ENCODE data around the gene NLRP6. TPM values are rescaled to one million over a fixed set of nuclear protein-coding genes. Genes with fewer than 3 reads are reported as not detected.
A peak's percentile ranks its signal among the peaks of the same experiment; 100 is the strongest.
"Not testable (repeated sequence)": the region's sequence is repeated elsewhere in the genome, so short reads cannot be mapped to it uniquely, and the experiment has no call there.

Gene NLRP6
- total RNA-seq, 2 donors from 2014 or later, result not detected

- Histone ChIP-seq H3K27ac (ENCODE audit: low read depth, low read length) (no peak overlapping the region), H3K4me1 (ENCODE audit: control insufficient read depth, insufficient read depth, low read length) (peaks cover 13% of the 10 kb centered on the region), H3K27me3 (ENCODE audit: control insufficient read depth, insufficient read depth, low read length, poor library complexity, severe bottlenecking) (no peaks in the 10 kb centered on the region), H3K9me3 (ENCODE audit: control insufficient read depth, low read length) (no peaks in the 10 kb centered on the region), H3K9ac (ENCODE audit: extremely low read depth, low read length, poor library complexity, severe bottlenecking) (peak overlapping the region; percentile 95), H3K4me3 (ENCODE audit: low read length) (peak overlapping the region; percentile 100), H3K36me3 (ENCODE audit: control insufficient read depth, insufficient read depth, low read length) (peaks cover 11% of the 10 kb centered on the region)
- no peak for TF ChIP-seq CTCF (conservative IDR thresholded peaks at IDR 0.05)
- WGBS, 2 experiments (ENCODE audit: insufficient coverage in 1 of 2, insufficient read length in 1 of 2), result 22 to 39% methylated on average over 5 to 8 of the region's 8 CpGs
- Mint-ChIP-seq H3K27me3 (ENCODE audit: insufficient read depth) (no peaks in the 10 kb centered on the region), H3K36me3 (ENCODE audit: low read depth) (peaks cover 13% of the 10 kb centered on the region), H3K9me3 (no peaks in the 10 kb centered on the region), H3K4me1 (peaks cover 39% of the 10 kb centered on the region), H3K4me3 (peak overlapping the region; percentile 94), H3K27ac (peak overlapping the region; percentile 90)
- DNase-seq, result no peak
These were observed 35.1 kb downstream of the NLRP6 start for GRCh38 chr11:313304-313786.

GRCh38 chr11:313787-314553 is 35.8 kb downstream of the NLRP6 start, which contains the start of gene IFITM1:
Gene IFITM1, plus strand, starts transcription at chr11:314040. Its CDS starts 131 bp downstream, at chr11:314171.
- H3K27ac Mint-ChIP-seq, result peak within 1 kb of the TSS; percentile 90
- Histone ChIP-seq H3K27ac (ENCODE audit: low read depth, low read length) (no peak within 1 kb of the TSS), H3K4me1 (ENCODE audit: control insufficient read depth, insufficient read depth, low read length) (peaks cover 13% of the 10 kb centered on the region), H3K4me3 (ENCODE audit: low read length) (peak within 1 kb of the TSS; percentile 100), H3K36me3 (ENCODE audit: control insufficient read depth, insufficient read depth, low read length) (peaks cover 11% of the 10 kb centered on the region), H3K9ac (ENCODE audit: extremely low read depth, low read length, poor library complexity, severe bottlenecking) (peak within 1 kb of the TSS; percentile 95), H3K9me3 (ENCODE audit: control insufficient read depth, low read length) (no peaks in the 10 kb centered on the region), H3K27me3 (ENCODE audit: control insufficient read depth, insufficient read depth, low read length, poor library complexity, severe bottlenecking) (no peaks in the 10 kb centered on the region)
- H3K9me3 Mint-ChIP-seq, result no peaks in the 10 kb centered on the region
- H3K4me3 Mint-ChIP-seq, result peak within 1 kb of the TSS; percentile 94
- peak; percentile 83 for DNase-seq
- peaks cover 13% of the 10 kb centered on the region for H3K36me3 Mint-ChIP-seq (ENCODE audit: low read depth)
- peaks cover 38% of the 10 kb centered on the region for H3K4me1 Mint-ChIP-seq
- TF ChIP-seq CTCF (conservative IDR thresholded peaks at IDR 0.05), result no peak
- WGBS, 2 experiments (ENCODE audit: insufficient coverage in 1 of 2, insufficient read length in 1 of 2), result 2 to 7% methylated on average over 6 to 18 of the region's 18 CpGs
- no peaks in the 10 kb centered on the region for H3K27me3 Mint-ChIP-seq (ENCODE audit: insufficient read depth)

GRCh38 chr11:314554-314875 is 36.3 kb downstream of the NLRP6 start:
- peaks cover 34% of the 10 kb centered on the region for H3K4me1 Mint-ChIP-seq
- peaks cover 11% of the 10 kb centered on the region for H3K36me3 ChIP-seq (ENCODE audit: control insufficient read depth, insufficient read depth, low read length)
- peak overlapping the region; percentile 90 for H3K27ac Mint-ChIP-seq
- H3K4me1 ChIP-seq (ENCODE audit: control insufficient read depth, insufficient read depth, low read length), result peaks cover 13% of the 10 kb centered on the region
- DNase-seq; H3K27me3 Mint-ChIP-seq (ENCODE audit: insufficient read depth); H3K27ac ChIP-seq (ENCODE audit: low read depth, low read length); H3K9me3 ChIP-seq (ENCODE audit: control insufficient read depth, low read length); H3K9me3 Mint-ChIP-seq; H3K27me3 ChIP-seq (ENCODE audit: control insufficient read depth, insufficient read depth, low read length, poor library complexity, severe bottlenecking): not testable (repeated sequence)
- H3K4me3 ChIP-seq (ENCODE audit: low read length), result peak overlapping the region; percentile 100
- H3K9ac ChIP-seq (ENCODE audit: extremely low read depth, low read length, poor library complexity, severe bottlenecking), result peak overlapping the region; percentile 95
- 0% methylated on average over 2 of the region's 6 CpGs; no CpG with 5 or more reads in 1 of the 2 experiments for WGBS, 2 experiments (ENCODE audit: insufficient coverage in 1 of 2, insufficient read length in 1 of 2)
- peaks cover 13% of the 10 kb centered on the region for H3K36me3 Mint-ChIP-seq (ENCODE audit: low read depth)
- H3K4me3 Mint-ChIP-seq, result peak overlapping the region; percentile 94
